ENCODE measurements around the gene TAS2R41.

- no peak for TF ChIP-seq POLR2A (IDR thresholded peaks at IDR 0.05; ENCODE audit: low read depth, low read length)
- no peak for TF ChIP-seq TAF1 (IDR thresholded peaks at IDR 0.05; ENCODE audit: borderline replicate concordance, low read depth, low read length)
- TF ChIP-seq POLR2AphosphoS5 (IDR thresholded peaks at IDR 0.05; ENCODE audit: low read depth, low read length) = no peak
Observed at GRCh38 chr7:143484119-143484518, 6.4 kb downstream of the TAS2R41 start.

Data from GM12892 (cell line).